A549 treated with CpdA at 1 μM for 4 hours (cell line): ENCODE results near the gene ACKR4. TPM values are rescaled to one million over a fixed set of nuclear protein-coding genes. Genes with fewer than 3 reads are reported as not detected.

Experiments
- total RNA-seq: library from RNA; stranded (reverse); fragments of 200-300 nt; extraction: Qiagen RNA extraction; gene quantifications from 5 replicates; pipeline ENCODE4 v1.2.3, GENCODE V29; 2022; ENCODE audit warnings: low read depth

Gene ACKR4
- total RNA-seq: not detected in 5 replicates

GRCh38 chr3:132596816-132597433 is at the start of gene ACKR4:
ACKR4 (plus strand) TSS chr3:132597270; CDS start chr3:132600398, 3,128 bp downstream.

Other genes with a start within 250 kb of the ACKR4 start
- 11.1 to 15.7 TPM (median 12.7 TPM) in 5 replicates for gene DNAJC13, start 179.8 kb upstream of the ACKR4 start, total RNA-seq
- 4.0 to 9.2 TPM (median 4.6 TPM) in 5 replicates for gene ACAD11, start 62.5 kb downstream of the ACKR4 start, total RNA-seq
- 24.6 to 30.9 TPM (median 26.5 TPM) in 5 replicates for gene UBA5, start 63.1 kb downstream of the ACKR4 start, total RNA-seq
- 6.7 to 9.7 TPM (median 7.9 TPM) in 5 replicates for gene NPHP3, start 125.1 kb downstream of the ACKR4 start, total RNA-seq